Thyroid gland (tissue), 4 donors: ENCODE measurements around the gene COMMD4. TPM values are rescaled to one million over a fixed set of nuclear protein-coding genes. Genes with fewer than 3 reads are reported as not detected.

Source experiments
- DNase-seq, 2 donors: peaks; one replicate each; pipeline ENCODE4 v3.0.0-alpha.2; 2019
- H3K27ac ChIP-seq, 3 donors: fragments of 200-600 bp; sonication (generic); 1 replicate in 2 of 3; 2 replicates in 1 of 3; pipeline ENCODE4 v1.5.1; 2016 to 2019; ENCODE audit warnings: mild to moderate bottlenecking in 1 of 3, moderate library complexity in 1 of 3
- H3K27me3 ChIP-seq: fragments of 200-600 bp; sonication (generic); one replicate; pipeline ENCODE4 v1.5.1; 2019
- H3K36me3 ChIP-seq, 2 donors: fragments of 200-600 bp; sonication (generic); one replicate each; pipeline ENCODE4 v1.5.1; 2016 to 2019
- H3K4me1 ChIP-seq, 2 donors: fragments of 200-600 bp; sonication (generic); one replicate each; pipeline ENCODE4 v1.5.1; 2017 to 2019
- H3K4me3 ChIP-seq, 3 donors: fragments of 200-600 bp; sonication (generic); replicated peaks in 1 of 3; 1 replicate in 2 of 3; 2 replicates in 1 of 3; pipeline ENCODE4 v1.5.1; 2016; ENCODE audit warnings: mild to moderate bottlenecking in 1 of 3
- H3K9me3 ChIP-seq: fragments of 200-600 bp; sonication (generic); one replicate; pipeline ENCODE4 v1.5.1; 2017
- POLR2A ChIP-seq, 2 donors: fragments of 450-650 bp; IDR thresholded peaks; one replicate each; pipeline ENCODE4 v1.6.1; 2017; ENCODE audit warnings: antibody characterized with exemption in 2 of 2, mild to moderate bottlenecking in 2 of 2, moderate library complexity in 1 of 2
- WGBS, 2 donors: methylation state at CpG; one replicate each; pipeline ENCODE4 v1.1.5; 2017; 5-methylcytosine and 5-hydroxymethylcytosine counted together
- intact Hi-C: fragments of 100-400 bp; cut with DNase I; formaldehyde crosslinking; loops from one replicate; pipeline ENCODE4 v1.15.1; 2023
- total RNA-seq, 4 donors: library from RNA; depleted of rRNA; stranded (reverse); fragments of >200 nt; gene quantifications; one replicate each; pipeline ENCODE4 v1.2.3, GENCODE V29; 2016
- TF ChIP-seq, protein P1 (sequence below), 6 experiments: fragments of 200-600 bp in 3 of 6; fragments of 450-650 bp in 3 of 6; sonication (generic) in 3 of 6; IDR thresholded peaks; one replicate each; pipeline ENCODE4 v1.5.1; 2016 to 2019; ENCODE audit warnings: antibody characterized with exemption in 6 of 6, mild to moderate bottlenecking in 2 of 6, inconsistent platforms in 1 of 6, moderate library complexity in 1 of 6

The COMMD4 gene
- total RNA-seq, 4 donors from 2014 or later = 58.1 to 83.6 (median 61.1) TPM

DNA sequence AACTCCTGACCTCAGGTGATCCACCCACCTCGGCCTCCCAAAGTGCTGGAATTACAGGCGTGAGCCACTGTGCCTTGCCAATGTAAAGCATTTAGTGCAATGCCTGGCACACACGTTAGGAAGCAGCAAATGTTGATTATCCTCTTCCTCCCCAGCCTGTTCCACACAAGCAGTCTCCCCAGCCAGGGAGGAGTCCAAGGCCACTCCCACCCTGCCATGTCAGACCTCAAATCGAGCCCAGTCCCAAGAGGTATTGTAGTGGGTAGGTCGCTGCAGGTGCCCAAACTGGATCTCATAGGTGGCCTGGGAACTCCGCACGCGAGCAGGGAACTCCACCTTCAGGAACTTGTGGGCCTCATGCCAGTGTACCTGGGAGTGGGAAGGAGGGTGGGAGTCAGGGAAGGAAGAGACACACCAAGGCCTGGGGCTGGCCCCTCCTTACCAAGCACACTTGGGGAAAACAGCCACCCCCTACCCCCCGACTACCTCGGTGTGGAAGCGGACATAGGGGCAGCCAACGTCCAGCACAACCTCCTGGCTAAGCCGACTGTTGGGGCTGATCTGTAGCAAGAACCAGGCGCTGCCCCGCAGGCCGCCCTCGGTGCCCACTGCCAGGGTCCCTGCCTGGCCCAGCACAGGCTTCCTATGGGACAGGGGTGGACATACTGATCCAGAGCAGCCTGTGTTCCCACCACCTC is 22.3 kb downstream of the COMMD4 start:
- Histone ChIP-seq H3K9me3 (no peaks in the 10 kb centered on the region), H3K27ac (no peak overlapping the region), H3K4me3 (no peak overlapping the region), H3K4me1 (no peaks in the 10 kb centered on the region), H3K36me3 (peaks cover 24 to 43% of the 10 kb centered on the region in 2 donors), H3K27me3 (no peaks in the 10 kb centered on the region)
- DNase-seq = no peak
- 92 to 97% methylated on average over 8 to 13 of the region's 17 CpGs for WGBS, 2 donors
- TF ChIP-seq, protein P1, sequence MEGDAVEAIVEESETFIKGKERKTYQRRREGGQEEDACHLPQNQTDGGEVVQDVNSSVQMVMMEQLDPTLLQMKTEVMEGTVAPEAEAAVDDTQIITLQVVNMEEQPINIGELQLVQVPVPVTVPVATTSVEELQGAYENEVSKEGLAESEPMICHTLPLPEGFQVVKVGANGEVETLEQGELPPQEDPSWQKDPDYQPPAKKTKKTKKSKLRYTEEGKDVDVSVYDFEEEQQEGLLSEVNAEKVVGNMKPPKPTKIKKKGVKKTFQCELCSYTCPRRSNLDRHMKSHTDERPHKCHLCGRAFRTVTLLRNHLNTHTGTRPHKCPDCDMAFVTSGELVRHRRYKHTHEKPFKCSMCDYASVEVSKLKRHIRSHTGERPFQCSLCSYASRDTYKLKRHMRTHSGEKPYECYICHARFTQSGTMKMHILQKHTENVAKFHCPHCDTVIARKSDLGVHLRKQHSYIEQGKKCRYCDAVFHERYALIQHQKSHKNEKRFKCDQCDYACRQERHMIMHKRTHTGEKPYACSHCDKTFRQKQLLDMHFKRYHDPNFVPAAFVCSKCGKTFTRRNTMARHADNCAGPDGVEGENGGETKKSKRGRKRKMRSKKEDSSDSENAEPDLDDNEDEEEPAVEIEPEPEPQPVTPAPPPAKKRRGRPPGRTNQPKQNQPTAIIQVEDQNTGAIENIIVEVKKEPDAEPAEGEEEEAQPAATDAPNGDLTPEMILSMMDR (IDR thresholded peaks at IDR 0.05) = no peak
- no peak for TF ChIP-seq POLR2A (IDR thresholded peaks at IDR 0.05)
- intact Hi-C loops = no loop called here

DNA sequence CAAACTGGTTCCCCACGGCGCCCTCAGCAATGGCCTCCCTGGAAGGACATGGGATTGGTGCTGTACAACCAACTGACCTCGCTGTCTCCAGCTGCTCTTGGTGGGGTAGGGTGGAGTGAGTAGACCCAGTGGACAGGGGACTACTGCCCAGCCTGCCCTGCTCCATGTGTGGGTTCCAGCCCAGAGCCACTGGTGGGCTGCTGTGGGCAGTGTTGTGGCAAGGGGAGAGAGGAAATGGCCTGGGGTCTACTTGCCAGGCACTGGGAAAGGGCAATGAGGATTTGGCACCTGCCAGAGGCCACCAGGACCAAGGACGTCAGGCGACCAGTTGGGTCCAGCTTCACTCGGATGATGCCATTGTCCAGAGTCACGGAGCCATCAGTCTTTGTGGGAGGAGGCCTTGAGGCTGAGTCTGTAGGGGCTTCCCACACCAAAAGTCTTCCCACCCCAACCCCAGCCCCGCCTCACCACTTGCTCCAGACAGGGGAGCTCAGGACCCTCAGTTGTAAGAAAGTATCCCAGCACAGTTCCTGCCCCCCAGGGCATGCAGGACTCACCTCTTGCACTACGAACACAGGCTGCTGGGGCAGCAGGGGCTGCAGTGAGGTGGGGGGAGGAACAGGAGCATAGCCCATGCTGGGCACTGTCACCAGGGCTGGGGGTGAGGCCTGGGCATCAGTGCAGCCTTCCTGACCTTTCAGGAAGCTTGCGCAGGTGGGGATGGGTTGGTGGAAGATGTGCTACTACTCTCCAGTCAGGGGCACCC is 23.1 kb downstream of the COMMD4 start:
- DNase-seq = no peak
- Histone ChIP-seq H3K27ac (no peak overlapping the region), H3K27me3 (no peaks in the 10 kb centered on the region), H3K4me1 (no peaks in the 10 kb centered on the region), H3K36me3 (peaks cover 24 to 46% of the 10 kb centered on the region in 2 donors), H3K4me3 (no peak overlapping the region), H3K9me3 (no peaks in the 10 kb centered on the region)
- TF ChIP-seq, protein P1 (IDR thresholded peaks at IDR 0.05) = no peak
- TF ChIP-seq POLR2A (IDR thresholded peaks at IDR 0.05) = no peak
- intact Hi-C loops = no loop called here
- WGBS, 2 donors = 98 to 99% methylated on average over 8 to 9 of the region's 10 CpGs

DNA sequence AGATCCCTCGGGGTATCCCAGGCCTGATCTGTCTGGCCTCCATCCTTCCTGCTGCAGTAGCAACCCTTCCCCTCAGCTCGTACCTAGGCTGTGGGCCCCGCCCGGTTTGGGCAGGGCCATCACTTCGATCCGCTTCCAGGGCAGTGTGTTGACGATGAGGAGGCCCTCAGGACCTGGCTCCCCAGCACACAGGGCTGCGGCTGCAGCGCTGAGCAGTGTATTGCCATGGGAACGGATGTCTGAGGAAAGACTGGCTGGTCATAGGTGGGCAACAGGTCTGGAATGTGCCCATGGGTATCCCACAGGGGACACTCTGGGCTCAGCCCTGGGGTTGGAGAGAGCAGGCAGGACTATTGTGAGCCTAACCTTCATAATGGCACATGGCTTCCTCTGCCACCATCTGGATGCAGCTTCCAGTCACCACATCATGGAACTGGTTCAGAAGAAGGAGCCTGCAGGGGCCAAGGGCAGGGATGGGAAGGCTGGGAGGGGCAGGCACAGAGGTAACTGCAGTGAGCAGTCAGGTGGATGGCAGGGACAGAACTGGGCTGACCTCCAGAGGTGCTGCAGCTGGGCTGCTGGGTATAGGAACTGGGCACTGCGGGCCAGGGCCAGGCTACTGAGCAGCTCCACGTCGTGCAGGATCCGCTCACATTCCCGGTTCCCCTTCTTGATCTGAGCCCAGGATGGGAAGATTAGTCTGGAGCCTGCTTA is 23.8 kb downstream of the COMMD4 start:
- no peaks in the 10 kb centered on the region for H3K27me3 ChIP-seq
- no peak for DNase-seq
- H3K4me3 ChIP-seq = no peak overlapping the region
- 91 to 100% methylated on average over 2 to 11 of the region's 15 CpGs for WGBS, 2 donors
- H3K27ac ChIP-seq = no peak overlapping the region
- no peaks in the 10 kb centered on the region for H3K9me3 ChIP-seq
- H3K36me3 ChIP-seq = peaks cover 22 to 54% of the 10 kb centered on the region in 2 donors
- intact Hi-C loops = loop anchor here (10.0 kb wide), 1 partner anchor 295 kb away; no protein-coding TSS in a partner anchor
- H3K4me1 ChIP-seq = no peaks in the 10 kb centered on the region
- TF ChIP-seq, protein P1 (IDR thresholded peaks at IDR 0.05) = no peak

DNA sequence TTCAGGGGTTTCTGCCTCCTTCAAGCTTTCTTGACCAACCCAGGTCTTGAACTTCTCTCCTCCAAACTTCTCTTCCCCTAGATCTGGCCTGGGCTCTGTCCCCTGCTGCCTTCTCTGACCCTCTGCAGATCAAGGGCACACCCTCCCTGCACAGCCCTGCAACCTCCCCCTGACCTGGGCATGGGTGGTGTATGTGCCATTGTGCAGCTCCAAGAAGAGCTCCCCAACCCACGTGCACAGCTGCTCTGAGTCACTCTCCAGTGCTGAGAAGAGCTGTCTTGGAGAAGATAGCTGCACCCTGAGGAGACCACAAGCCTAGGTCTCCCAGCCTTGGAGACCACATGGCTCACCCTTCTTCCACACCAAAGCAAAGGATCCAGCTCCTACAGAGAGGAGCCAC is 24.5 kb downstream of the COMMD4 start:
- 86 to 100% methylated on average over 1 of the region's 1 CpG for WGBS, 2 donors
- intact Hi-C loops = loop anchor here (10.0 kb wide), 1 partner anchor 294 kb away; no protein-coding TSS in a partner anchor

More for the DNA sequence above, 24.5 kb downstream of the COMMD4 start:
- H3K36me3 ChIP-seq = peaks cover 20 to 61% of the 10 kb centered on the region in 2 donors
- no peaks in the 10 kb centered on the region for H3K4me1 ChIP-seq
- DNase-seq = no peak
- H3K4me3 ChIP-seq = no peak overlapping the region
- H3K27ac ChIP-seq = no peak overlapping the region
- H3K9me3 ChIP-seq = no peaks in the 10 kb centered on the region
- no peak for TF ChIP-seq POLR2A (IDR thresholded peaks at IDR 0.05)
- TF ChIP-seq, protein P1 (IDR thresholded peaks at IDR 0.05) = no peak
- no peaks in the 10 kb centered on the region for H3K27me3 ChIP-seq
